ENCODE data around the gene CISH. TPM values are rescaled to one million over a fixed set of nuclear protein-coding genes. Genes with fewer than 3 reads are reported as not detected.

The CISH gene
- total RNA-seq, 1 donor from 2014 or later: 0.32 TPM

- no peak for TF ChIP-seq EZH2phosphoT487 (IDR thresholded peaks at IDR 0.05)
- no peak for TF ChIP-seq EZH2 (IDR thresholded peaks at IDR 0.05)
- TF ChIP-seq CTCF (IDR thresholded peaks at IDR 0.05): no peak
- Histone ChIP-seq H3K27me3 (peaks cover 14% of the 10 kb centered on the region), H3K4me3 (peak overlapping the region; percentile 71), H3K4me1 (peaks cover 13% of the 10 kb centered on the region), H3K9ac (no peak overlapping the region), H3K9me3 (ENCODE audit: low read depth) (no peaks in the 10 kb centered on the region), H4K20me1 (ENCODE audit: low read depth) (no peaks in the 10 kb centered on the region), H2AFZ (replicated peaks) (peak overlapping the region; percentile 65), H3K27ac (no peak overlapping the region), H3K36me3 (no peaks in the 10 kb centered on the region), H3K4me2 (peak overlapping the region; percentile 89), H3F3A (ENCODE audit: low read depth) (peaks cover 32% of the 10 kb centered on the region), H3K79me2 (ENCODE audit: low read depth) (peaks cover 10% of the 10 kb centered on the region)
- Mint-ChIP-seq H3K4me3 (peak overlapping the region; percentile 81), H3K27me3 (ENCODE audit: insufficient read depth, low read depth) (peaks cover 12% of the 10 kb centered on the region), H3K9me3 (no peaks in the 10 kb centered on the region), H3K27ac (no peak overlapping the region), H3K36me3 (no peaks in the 10 kb centered on the region), H3K4me1 (peaks cover 25% of the 10 kb centered on the region)
- DNase-seq (ENCODE audit: low spot score): no peak
Measured at GRCh38 chr3:50567011-50567385, 44.6 kb downstream of the CISH start.

GRCh38 chr3:50564321-50564720 lies 47.3 kb downstream of the CISH start:
- peaks cover 18% of the 10 kb centered on the region for H3K4me1 Mint-ChIP-seq
- no peak overlapping the region for H3K4me2 ChIP-seq
- H3K4me3 Mint-ChIP-seq: no peak overlapping the region
- no peak overlapping the region for H3K27ac ChIP-seq
- no peaks in the 10 kb centered on the region for H3K79me2 ChIP-seq (ENCODE audit: low read depth)
- no peaks in the 10 kb centered on the region for H3K9me3 ChIP-seq (ENCODE audit: low read depth)
- peaks cover 7% of the 10 kb centered on the region for H3K4me1 ChIP-seq
- peaks cover 21% of the 10 kb centered on the region for H3F3A ChIP-seq (ENCODE audit: low read depth)
- no peak overlapping the region for H2AFZ ChIP-seq (replicated peaks)
- peaks cover 12% of the 10 kb centered on the region for H3K27me3 Mint-ChIP-seq (ENCODE audit: insufficient read depth, low read depth)
- no peak for TF ChIP-seq CTCF (IDR thresholded peaks at IDR 0.05)
- TF ChIP-seq EZH2phosphoT487 (IDR thresholded peaks at IDR 0.05): no peak
- no peak for TF ChIP-seq EZH2 (IDR thresholded peaks at IDR 0.05)
- DNase-seq (ENCODE audit: low spot score): no peak
- no peaks in the 10 kb centered on the region for H3K36me3 Mint-ChIP-seq
- no peak overlapping the region for H3K27ac Mint-ChIP-seq
- no peaks in the 10 kb centered on the region for H4K20me1 ChIP-seq (ENCODE audit: low read depth)
- no peak overlapping the region for H3K4me3 ChIP-seq
- H3K36me3 ChIP-seq: no peaks in the 10 kb centered on the region
- no peak overlapping the region for H3K9ac ChIP-seq
- H3K27me3 ChIP-seq: peaks cover 14% of the 10 kb centered on the region
- no peaks in the 10 kb centered on the region for H3K9me3 Mint-ChIP-seq

- Mint-ChIP-seq H3K27ac (no peak overlapping the region), H3K4me1 (peaks cover 20% of the 10 kb centered on the region), H3K4me3 (no peak overlapping the region), H3K27me3 (ENCODE audit: insufficient read depth, low read depth) (peaks cover 12% of the 10 kb centered on the region), H3K36me3 (no peaks in the 10 kb centered on the region), H3K9me3 (no peaks in the 10 kb centered on the region)
- Histone ChIP-seq H3K9ac (no peak overlapping the region), H2AFZ (replicated peaks) (no peak overlapping the region), H3K36me3 (no peaks in the 10 kb centered on the region), H3K9me3 (ENCODE audit: low read depth) (no peaks in the 10 kb centered on the region), H3K4me2 (no peak overlapping the region), H3K4me3 (no peak overlapping the region), H3K27me3 (peaks cover 14% of the 10 kb centered on the region), H4K20me1 (ENCODE audit: low read depth) (no peaks in the 10 kb centered on the region), H3K27ac (no peak overlapping the region), H3K4me1 (peaks cover 7% of the 10 kb centered on the region), H3K79me2 (ENCODE audit: low read depth) (no peaks in the 10 kb centered on the region), H3F3A (ENCODE audit: low read depth) (peaks cover 21% of the 10 kb centered on the region)
- TF ChIP-seq EZH2phosphoT487 (IDR thresholded peaks at IDR 0.05) (no peak), EZH2 (IDR thresholded peaks at IDR 0.05) (no peak), CTCF (IDR thresholded peaks at IDR 0.05) (no peak)
- DNase-seq (ENCODE audit: low spot score): no peak
Measured at GRCh38 chr3:50563867-50564266, 47.7 kb downstream of the CISH start.
